Upper lobe of left lung (tissue), 6 donors: ENCODE data around the gene HBS1L. TPM values are rescaled to one million over a fixed set of nuclear protein-coding genes. Genes with fewer than 3 reads are reported as not detected.
A peak's percentile ranks its signal among the peaks of the same experiment; 100 is the strongest.

Experiments used
- ATAC-seq, 2 donors: fragments of 200-7000 bp; cut with Tn5 transposase; one replicate each; pipeline ENCODE4 v1.9.1; 2022; ENCODE audit warnings: mild to moderate bottlenecking in 2 of 2, moderate library complexity in 2 of 2; ENCODE audit not compliant: low FRiP score in 2 of 2
- DNase-seq, 2 donors: peaks; one replicate each; pipeline ENCODE4 v3.0.0-alpha.2; 2019 to 2020
- H3K27ac ChIP-seq, 4 donors: fragments of 200-600 bp; sonication (generic); one replicate each; pipeline ENCODE4 v1.5.1; 2016 to 2019
- H3K27me3 ChIP-seq, 4 donors: fragments of 200-600 bp; sonication (generic); one replicate each; pipeline ENCODE4 v1.5.1; 2017 to 2019
- H3K36me3 ChIP-seq, 4 donors: fragments of 200-600 bp; sonication (generic); one replicate each; pipeline ENCODE4 v1.5.1; 2016 to 2019
- H3K4me1 ChIP-seq, 4 donors: fragments of 200-600 bp; sonication (generic); one replicate each; pipeline ENCODE4 v1.5.1; 2018 to 2019
- H3K4me3 ChIP-seq, 4 donors: fragments of 200-600 bp; sonication (generic); one replicate each; pipeline ENCODE4 v1.5.1; 2017 to 2019; ENCODE audit warnings: mild to moderate bottlenecking in 2 of 4, moderate library complexity in 1 of 4
- H3K9me3 ChIP-seq, 4 donors: fragments of 200-600 bp; sonication (generic); one replicate each; pipeline ENCODE4 v1.5.1; 2018 to 2019
- CTCF ChIP-seq, 6 experiments: fragments of 450-650 bp in 4 of 6; fragments of 200-600 bp in 2 of 6; sonication (generic) in 2 of 6; IDR thresholded peaks; one replicate each; pipeline ENCODE4 v1.5.1; 2016 to 2019; ENCODE audit warnings: antibody characterized with exemption in 6 of 6
- EP300 ChIP-seq, 4 donors: sonication (generic); formaldehyde crosslinking; IDR thresholded peaks; one replicate each; pipeline ENCODE4 v1.5.1; 2017; ENCODE audit warnings: antibody characterized with exemption in 4 of 4, control low read depth in 2 of 4
- POLR2A ChIP-seq, 4 donors: fragments of 450-650 bp; IDR thresholded peaks; one replicate each; pipeline ENCODE4 v1.5.1; 2016 to 2017; ENCODE audit warnings: antibody characterized with exemption in 4 of 4, mild to moderate bottlenecking in 2 of 4
- POLR2AphosphoS5 ChIP-seq, 2 donors: sonication (generic); formaldehyde crosslinking; IDR thresholded peaks; one replicate each; pipeline ENCODE4 v1.5.1; 2017; ENCODE audit warnings: antibody characterized with exemption in 2 of 2
- WGBS, 2 donors: methylation state at CpG; one replicate each; pipeline ENCODE4 v1.1.5; 2017 to 2018; 5-methylcytosine and 5-hydroxymethylcytosine counted together
- total RNA-seq, 6 donors: library from RNA; depleted of rRNA in 4 of 6; stranded (reverse); fragments of >200 nt in 4 of 6; gene quantifications; one replicate each; pipeline versions ENCODE4 v1.1.0 to v1.2.1, GENCODE V29; 2016 to 2021
- donor health status: DM: no; HTN: no; CAD: no; lungs with moderate emphysema.
- donor health status: DM: no; HTN: yes; CAD: no; lungs with severe emphysema.

HBS1L gene
- total RNA-seq, 6 donors from 2014 or later = 16.8 to 47.0 (median 38.5) TPM

GRCh38 chr6:135002229-135002844 lies 52.3 kb downstream of the HBS1L start:
- Histone ChIP-seq H3K4me3 (no peak overlapping the region), H3K4me1 (no peaks in the 10 kb centered on the region), H3K36me3 (peaks cover 0 to 15% (median 1%) of the 10 kb centered on the region in 4 donors), H3K27ac (no peak overlapping the region), H3K9me3 (no peaks in the 10 kb centered on the region), H3K27me3 (no peaks in the 10 kb centered on the region)
- WGBS, 2 donors = 71 to 76% methylated on average over 5 of the region's 5 CpGs
- TF ChIP-seq CTCF (IDR thresholded peaks at IDR 0.05) (peak in 3 of 6 experiments; percentile 19 to 38 (median 25)), POLR2A (IDR thresholded peaks at IDR 0.05) (no peak)
- ATAC-seq (no peak), DNase-seq (no peak)

GRCh38 chr6:134999107-134999506 lies 55.5 kb downstream of the HBS1L start:
- Histone ChIP-seq H3K27ac (no peak overlapping the region), H3K4me1 (no peaks in the 10 kb centered on the region), H3K4me3 (no peak overlapping the region), H3K9me3 (no peaks in the 10 kb centered on the region), H3K27me3 (no peaks in the 10 kb centered on the region), H3K36me3 (peaks cover 0 to 43% (median 5%) of the 10 kb centered on the region in 4 donors)
- no peak for TF ChIP-seq CTCF (IDR thresholded peaks at IDR 0.05)
- TF ChIP-seq EP300 (IDR thresholded peaks at IDR 0.05) = no peak
- no peak for TF ChIP-seq POLR2A (IDR thresholded peaks at IDR 0.05)
- no peak for TF ChIP-seq POLR2AphosphoS5 (IDR thresholded peaks at IDR 0.05)
- DNase-seq = no peak
- no peak for ATAC-seq
- 95 to 100% methylated on average over 1 of the region's 1 CpG for WGBS, 2 donors

GRCh38 chr6:134997133-134997995 lies 57.3 kb downstream of the HBS1L start:
- TF ChIP-seq POLR2A (IDR thresholded peaks at IDR 0.05) = no peak
- no peak for TF ChIP-seq EP300 (IDR thresholded peaks at IDR 0.05)
- no peak for TF ChIP-seq CTCF (IDR thresholded peaks at IDR 0.05)
- TF ChIP-seq POLR2AphosphoS5 (IDR thresholded peaks at IDR 0.05) = no peak
- H3K4me3 ChIP-seq = no peak overlapping the region
- H3K27me3 ChIP-seq = no peaks in the 10 kb centered on the region
- H3K4me1 ChIP-seq = no peaks in the 10 kb centered on the region
- no peaks in the 10 kb centered on the region for H3K9me3 ChIP-seq
- H3K36me3 ChIP-seq = peaks cover 0 to 61% (median 5%) of the 10 kb centered on the region in 4 donors
- DNase-seq = no peak
- H3K27ac ChIP-seq = no peak overlapping the region
- 93 to 95% methylated on average over 9 of the region's 9 CpGs for WGBS, 2 donors
- no peak for ATAC-seq

GRCh38 chr6:134995536-134995935 lies 59.1 kb downstream of the HBS1L start:
- no peak overlapping the region for H3K27ac ChIP-seq
- DNase-seq (no peak), ATAC-seq (no peak)
- peaks cover 0 to 71% (median 10%) of the 10 kb centered on the region in 4 donors for H3K36me3 ChIP-seq
- TF ChIP-seq EP300 (IDR thresholded peaks at IDR 0.05) (no peak), CTCF (IDR thresholded peaks at IDR 0.05) (no peak), POLR2A (IDR thresholded peaks at IDR 0.05) (no peak), POLR2AphosphoS5 (IDR thresholded peaks at IDR 0.05) (no peak)
- H3K4me1 ChIP-seq = no peaks in the 10 kb centered on the region
- 96 to 97% methylated on average over 1 of the region's 1 CpG for WGBS, 2 donors
- H3K4me3 ChIP-seq = no peak overlapping the region
- H3K27me3 ChIP-seq = no peaks in the 10 kb centered on the region
- no peaks in the 10 kb centered on the region for H3K9me3 ChIP-seq
